H1 (cell line): ENCODE results near the gene CENPW. TPM values are rescaled to one million over a fixed set of nuclear protein-coding genes. Genes with fewer than 3 reads are reported as not detected.

Experiments
- CTCF ChIA-PET: fragments of 300-600 bp; sonication (Branson Sonifier 250); formaldehyde crosslinking; loops from one replicate; lab custom pipeline; 2021; ENCODE audit not compliant: partially characterized antibody; lab: Charles Lee
- POLR2A ChIA-PET: fragments of 300-600 bp; sonication (Branson Sonifier 250); formaldehyde crosslinking; loops from one replicate; lab custom pipeline; 2021; ENCODE audit warnings: inconsistent platforms; ENCODE audit not compliant: partially characterized antibody; lab: Charles Lee
- DNase-seq, 2 experiments: peaks; one replicate each; pipeline versions ENCODE4 v3.0.0 to v3.0.0-alpha.2; 2010 to 2022; ENCODE audit warnings: low spot score in 2 of 2, low read depth in 1 of 2, mixed read lengths in 1 of 2
- FAIRE-seq: peaks from 2 replicates; lab custom pipeline; 2011; peaks lifted over from hg19 to GRCh38; lab: Jason Lieb, UNC
- H2AFZ ChIP-seq: 2 replicates; pipeline ENCODE4 v1.8.1; 2012; ENCODE audit warnings: low read length, inconsistent platforms
- H2AK5ac ChIP-seq: 2 replicates; pipeline ENCODE4 v1.6.1; 2013; ENCODE audit warnings: low read depth, low read length
- H2BK120ac ChIP-seq: replicated peaks from 2 replicates; pipeline ENCODE3; 2013; ENCODE audit warnings: low read depth, low read length, inconsistent platforms
- H2BK12ac ChIP-seq: 2 replicates; pipeline ENCODE4 v1.6.1; 2013; ENCODE audit warnings: low read depth, low read length
- H2BK15ac ChIP-seq: 2 replicates; pipeline ENCODE4 v1.6.1; 2013; ENCODE audit warnings: low read length
- H2BK20ac ChIP-seq: 2 replicates; pipeline ENCODE4 v1.6.1; 2013; ENCODE audit warnings: low read length
- H2BK5ac ChIP-seq: 2 replicates; pipeline ENCODE4 v1.6.1; 2013; ENCODE audit warnings: low read depth, low read length
- H3K14ac ChIP-seq: 2 replicates; pipeline ENCODE4 v1.6.1; 2013; ENCODE audit warnings: inconsistent platforms; ENCODE audit not compliant: insufficient read length
- H3K18ac ChIP-seq: 2 replicates; pipeline ENCODE4 v1.6.1; 2013; ENCODE audit warnings: low read length; ENCODE audit errors: extremely low read depth
- H3K23ac ChIP-seq: 2 replicates; pipeline ENCODE4 v1.6.1; 2013; ENCODE audit warnings: inconsistent platforms; ENCODE audit not compliant: insufficient read length
- H3K23me2 ChIP-seq: 2 replicates; pipeline ENCODE4 v1.6.1; 2013; ENCODE audit warnings: low read depth, low read length
- H3K27ac ChIP-seq: 2 replicates; pipeline ENCODE4 v1.6.1; 2011; ENCODE audit warnings: low read depth, low read length, inconsistent platforms
- H3K27me3 ChIP-seq, 4 experiments: replicated peaks in 1 of 4; 1 replicate in 1 of 4; 2 replicates in 3 of 4; pipeline versions ENCODE4 v1.6.1 to v1.8.1; 2011 to 2013; ENCODE audit warnings: low read length in 3 of 4, mild to moderate bottlenecking in 3 of 4, inconsistent platforms in 2 of 4, mixed read lengths in 2 of 4, moderate library complexity in 1 of 4; ENCODE audit not compliant: control insufficient read depth in 3 of 4, insufficient read depth in 3 of 4; ENCODE audit errors: extremely low read depth in 1 of 4
- H3K36me3 ChIP-seq, 4 experiments: 2 replicates each; pipeline versions ENCODE4 v1.6.1 to v1.8.1; 2011 to 2013; ENCODE audit warnings: mild to moderate bottlenecking in 4 of 4, low read length in 3 of 4, moderate library complexity in 2 of 4, control low read depth in 1 of 4, inconsistent platforms in 1 of 4; ENCODE audit not compliant: insufficient read depth in 4 of 4, control insufficient read depth in 2 of 4
- H3K4ac ChIP-seq: replicated peaks from 2 replicates; pipeline ENCODE3; 2013; ENCODE audit warnings: low read length, low read depth, mixed read lengths, inconsistent platforms; ENCODE audit not compliant: insufficient read length
- H3K4me1 ChIP-seq, 4 experiments: replicated peaks in 1 of 4; 1 replicate in 1 of 4; 2 replicates in 3 of 4; pipeline versions ENCODE4 v1.6.1 to v1.8.1; 2011 to 2013; ENCODE audit warnings: low read length in 3 of 4, inconsistent platforms in 2 of 4, mixed read lengths in 1 of 4; ENCODE audit not compliant: insufficient read depth in 4 of 4, control insufficient read depth in 3 of 4
- H3K4me2 ChIP-seq, 2 experiments: 2 replicates each; pipeline versions ENCODE4 v1.6.1 to v1.8.1; 2011 to 2013; ENCODE audit warnings: low read depth in 2 of 2, low read length in 2 of 2, control low read depth in 1 of 2, inconsistent platforms in 1 of 2, mild to moderate bottlenecking in 1 of 2; ENCODE audit not compliant: insufficient read depth in 1 of 2
- H3K4me3 ChIP-seq, 4 experiments: fragments of 200-600, 300-600 bp in 1 of 4; sonication (generic), shearing (Covaris generic), sonication (Bioruptor Twin) in 1 of 4; 2 replicates each; pipeline versions ENCODE4 v1.5.1 to v1.8.1; 2011 to 2016; ENCODE audit warnings: low read length in 4 of 4, low read depth in 3 of 4, control low read depth in 2 of 4, inconsistent platforms in 2 of 4, mild to moderate bottlenecking in 2 of 4, mixed read lengths in 1 of 4, moderate library complexity in 1 of 4; ENCODE audit not compliant: insufficient read depth in 2 of 4; ENCODE audit errors: extremely low read depth in 1 of 4
- H3K56ac ChIP-seq: replicated peaks from 2 replicates; pipeline ENCODE3; 2013; ENCODE audit warnings: low read depth, mild to moderate bottlenecking, mixed read lengths, low read length, inconsistent platforms; ENCODE audit not compliant: insufficient read length
- H3K79me1 ChIP-seq: 2 replicates; pipeline ENCODE4 v1.6.1; 2013; ENCODE audit warnings: low read depth, low read length, control low read depth
- H3K79me2 ChIP-seq, 2 experiments: 2 replicates each; pipeline versions ENCODE4 v1.6.1 to v1.8.1; 2012 to 2013; ENCODE audit warnings: low read length in 2 of 2, mild to moderate bottlenecking in 2 of 2, inconsistent platforms in 1 of 2; ENCODE audit not compliant: insufficient read depth in 2 of 2, control insufficient read depth in 1 of 2
- H3K9ac ChIP-seq, 4 experiments: replicated peaks in 1 of 4; 1 replicate in 1 of 4; 2 replicates in 3 of 4; pipeline versions ENCODE4 v1.6.1 to v1.8.1; 2011 to 2013; ENCODE audit warnings: low read depth in 3 of 4, low read length in 3 of 4, control low read depth in 2 of 4, mild to moderate bottlenecking in 2 of 4, moderate library complexity in 2 of 4, inconsistent platforms in 1 of 4; ENCODE audit errors: extremely low read depth in 1 of 4
- H3K9me3 ChIP-seq, 2 experiments: 2 replicates each; pipeline versions ENCODE4 v1.6.1 to v1.8.1; 2012 to 2013; ENCODE audit warnings: mild to moderate bottlenecking in 2 of 2, moderate library complexity in 2 of 2, control low read depth in 1 of 2, inconsistent platforms in 1 of 2, low read depth in 1 of 2, low read length in 1 of 2, mixed read lengths in 1 of 2; ENCODE audit not compliant: insufficient read depth in 2 of 2
- H4K20me1 ChIP-seq, 2 experiments: replicated peaks in 1 of 2; 2 replicates each; pipeline versions ENCODE3 to v1.8.1; 2011 to 2013; ENCODE audit warnings: inconsistent platforms in 2 of 2, low read length in 2 of 2, mild to moderate bottlenecking in 1 of 2; ENCODE audit not compliant: insufficient read depth in 2 of 2, control insufficient read depth in 1 of 2
- H4K5ac ChIP-seq: 2 replicates; pipeline ENCODE4 v1.6.1; 2013; ENCODE audit warnings: low read length, low read depth, mixed read lengths, inconsistent platforms; ENCODE audit not compliant: insufficient read length
- H4K8ac ChIP-seq: 2 replicates; pipeline ENCODE4 v1.8.0; 2013; ENCODE audit warnings: mild to moderate bottlenecking, moderate library complexity, low read length, inconsistent platforms; ENCODE audit not compliant: insufficient read depth; ENCODE audit errors: extremely low read depth
- H4K91ac ChIP-seq: replicated peaks from 2 replicates; pipeline ENCODE3; 2013; ENCODE audit warnings: low read length, mixed read lengths, inconsistent platforms; ENCODE audit not compliant: insufficient read length
- CHD1 ChIP-seq: IDR thresholded peaks from 2 replicates; pipeline ENCODE4 v1.6.1; 2012; ENCODE audit warnings: low read depth, low read length, improper control_type of control experiment
- CTCF ChIP-seq, 3 experiments: IDR thresholded peaks; 1 replicate in 2 of 3; 2 replicates in 1 of 3; pipeline versions ENCODE4 v1.5.1 to v1.6.1; 2011; ENCODE audit warnings: low read length in 3 of 3, mild to moderate bottlenecking in 3 of 3, inconsistent platforms in 2 of 3, low read depth in 1 of 3, moderate library complexity in 1 of 3; ENCODE audit not compliant: insufficient read depth in 1 of 3; ENCODE audit errors: control extremely low read depth in 1 of 3
- POLR2AphosphoS5 ChIP-seq: IDR thresholded peaks from 2 replicates; pipeline ENCODE4 v1.6.1; 2011; ENCODE audit warnings: low read depth, low read length
- RAD21 ChIP-seq, 2 experiments: IDR thresholded peaks in 1 of 2; conservative IDR thresholded peaks in 1 of 2; 2 replicates each; pipeline ENCODE4 v1.6.1; 2011; ENCODE audit warnings: low read depth in 2 of 2, low read length in 2 of 2, improper control_type of control experiment in 1 of 2, inconsistent platforms in 1 of 2, mild to moderate bottlenecking in 1 of 2, moderate library complexity in 1 of 2
- WGBS, 2 experiments: shearing (Covaris generic) in 1 of 2; methylation state at CpG; one replicate each; pipeline versions ENCODE4 v1.1.6 to v1.1.7; 2013 to 2015; ENCODE audit warnings: low lambda C conversion rate in 2 of 2, mixed read lengths in 2 of 2, inconsistent platforms in 1 of 2, low coverage in 1 of 2, missing lambda C conversion rate in 1 of 2; ENCODE audit not compliant: insufficient replicate concordance in 2 of 2, insufficient coverage in 1 of 2, insufficient read length in 1 of 2; ENCODE audit errors: extremely low coverage in 1 of 2, missing lambda C conversion rate in 1 of 2; 5-methylcytosine and 5-hydroxymethylcytosine counted together
- polyA plus RNA-seq, 7 experiments: library from polyadenylated mRNA; depleted of rRNA in 3 of 7; stranded (reverse) in 5 of 7; unstranded in 2 of 7; fragments of >200 nt in 5 of 7; fragments of 200-250 nt in 2 of 7; gene quantifications; 1 replicate in 5 of 7; 2 replicates in 1 of 7; 4 replicates in 1 of 7; pipeline versions ENCODE4 v1.2.1 to v1.2.3, GENCODE V29; 2011 to 2013; ENCODE audit warnings: missing spikeins in 2 of 7, mixed read lengths in 2 of 7
- total RNA-seq: library from RNA; stranded (reverse); fragmentation: NEBNext Ultra II Directional; extraction: Animal tissue kit (Norgen Biotek cat#: 25700); gene quantifications from 2 replicates; pipeline ENCODE4 v1.2.1, GENCODE V29; 2021

Gene CENPW
- total and polyA plus RNA-seq, 2 of the 8 experiments (the other 6 are each of a cell fraction or from before 2014, with no cell fraction given): 22.0 to 91.1 TPM

GRCh38 chr6:126335210-126335609, 4.7 kb upstream of the CENPW start:
- Histone ChIP-seq H3K9me3 (no peaks in the 10 kb centered on the region), H4K8ac (no peak overlapping the region), H3K4me1 (no peaks in the 10 kb centered on the region), H2BK12ac (no peak overlapping the region), H3K4me3 (no peak overlapping the region), H2BK20ac (no peak overlapping the region), H4K5ac (no peak overlapping the region), H3K79me1 (no peaks in the 10 kb centered on the region), H3K27me3 (no peaks in the 10 kb centered on the region), H3K36me3 (no peaks in the 10 kb centered on the region), H4K20me1 (no peaks in the 10 kb centered on the region), H3K14ac (no peak overlapping the region), H3K4ac (no peak overlapping the region), H2AFZ (no peak overlapping the region), H3K18ac (no peak overlapping the region), H3K56ac (no peak overlapping the region), H4K91ac (no peak overlapping the region), H3K4me2 (no peak overlapping the region), H2BK120ac (no peak overlapping the region), H3K9ac (no peak overlapping the region), H2BK5ac (no peak overlapping the region), H2BK15ac (no peak overlapping the region), H3K79me2 (no peaks in the 10 kb centered on the region), H2AK5ac (no peak overlapping the region), H3K23ac (no peak overlapping the region), H3K23me2 (no peaks in the 10 kb centered on the region), H3K27ac (no peak overlapping the region)
- 75% methylated on average over 3 of the region's 3 CpGs; no CpG with 5 or more reads in 1 of the 2 experiments for WGBS, 2 experiments
- no peak for DNase-seq
- TF ChIP-seq POLR2AphosphoS5 (no peak), CHD1 (no peak), CTCF (IDR thresholded peaks at IDR 0.05; ENCODE audit: control extremely low read depth in 1 of 3, insufficient read depth in 1 of 3, low read depth in 1 of 3, low read length in 3 of 3) (peak in 2 of 3 experiments; percentile 54 to 67; a peak in 3 of 4 replicates), RAD21 (IDR thresholded peaks at IDR 0.05 in 1 of 2, conservative IDR thresholded peaks at IDR 0.05 in 1 of 2; ENCODE audit: low read depth in 2 of 2, low read length in 2 of 2) (peak; percentile 36 to 38)
- POLR2A ChIA-PET: no interaction called here
- FAIRE-seq: peak; percentile 13
- CTCF ChIA-PET: interaction anchor here (0.6 to 1.3 kb wide), 4 partner anchors 8 to 467 kb away, joined by 3 to 4 read pairs (median 4); no protein-coding TSS in a partner anchor
